Parathyroid adenoma (tissue), 2 donors: ENCODE data around the gene GLIPR2.

ENCODE experiments used
- H2AFZ ChIP-seq: fragments of 300-600 bp; sonication (generic); one replicate; pipeline ENCODE4 v1.7.0; 2017; ENCODE audit warnings: antibody characterized with exemption, mild to moderate bottlenecking
- H3K27ac ChIP-seq: fragments of 300-600 bp; sonication (generic); one replicate; pipeline ENCODE4 v1.7.0; 2017
- H3K27me3 ChIP-seq: fragments of 300-600 bp; sonication (generic); one replicate; pipeline ENCODE4 v1.7.0; 2017; ENCODE audit warnings: low read length; ENCODE audit not compliant: control insufficient read depth, insufficient read depth
- H3K36me3 ChIP-seq: fragments of 300-600 bp; sonication (generic); one replicate; pipeline ENCODE4 v1.7.0; 2017; ENCODE audit warnings: low read length; ENCODE audit not compliant: control insufficient read depth, insufficient read depth
- H3K4me1 ChIP-seq: fragments of 300-600 bp; sonication (generic); one replicate; pipeline ENCODE4 v1.7.0; 2017; ENCODE audit warnings: control low read depth
- H3K4me2 ChIP-seq: fragments of 300-600 bp; sonication (generic); one replicate; pipeline ENCODE4 v1.7.0; 2017; ENCODE audit warnings: low read length
- H3K4me3 ChIP-seq: fragments of 300-600 bp; sonication (generic); one replicate; pipeline ENCODE4 v1.7.0; 2017; ENCODE audit warnings: low read depth, low read length
- H3K79me2 ChIP-seq: fragments of 300-600 bp; sonication (generic); one replicate; pipeline ENCODE4 v1.7.0; 2017; ENCODE audit warnings: control low read depth
- H3K9ac ChIP-seq: fragments of 300-600 bp; sonication (generic); one replicate; pipeline ENCODE4 v1.7.0; 2017; ENCODE audit warnings: mild to moderate bottlenecking
- H3K9me3 ChIP-seq: fragments of 300-600 bp; sonication (generic); one replicate; pipeline ENCODE4 v1.7.0; 2017; ENCODE audit warnings: low read length; ENCODE audit not compliant: control insufficient read depth
- TF ChIP-seq, protein P1 (sequence below): fragments of 300-600 bp; sonication (generic); IDR thresholded peaks from one replicate; pipeline ENCODE4 v1.7.0; 2017; ENCODE audit warnings: antibody characterized with exemption, mild to moderate bottlenecking
- donor health status: primary hyperparathyroidism.

The GLIPR2 gene

DNA sequence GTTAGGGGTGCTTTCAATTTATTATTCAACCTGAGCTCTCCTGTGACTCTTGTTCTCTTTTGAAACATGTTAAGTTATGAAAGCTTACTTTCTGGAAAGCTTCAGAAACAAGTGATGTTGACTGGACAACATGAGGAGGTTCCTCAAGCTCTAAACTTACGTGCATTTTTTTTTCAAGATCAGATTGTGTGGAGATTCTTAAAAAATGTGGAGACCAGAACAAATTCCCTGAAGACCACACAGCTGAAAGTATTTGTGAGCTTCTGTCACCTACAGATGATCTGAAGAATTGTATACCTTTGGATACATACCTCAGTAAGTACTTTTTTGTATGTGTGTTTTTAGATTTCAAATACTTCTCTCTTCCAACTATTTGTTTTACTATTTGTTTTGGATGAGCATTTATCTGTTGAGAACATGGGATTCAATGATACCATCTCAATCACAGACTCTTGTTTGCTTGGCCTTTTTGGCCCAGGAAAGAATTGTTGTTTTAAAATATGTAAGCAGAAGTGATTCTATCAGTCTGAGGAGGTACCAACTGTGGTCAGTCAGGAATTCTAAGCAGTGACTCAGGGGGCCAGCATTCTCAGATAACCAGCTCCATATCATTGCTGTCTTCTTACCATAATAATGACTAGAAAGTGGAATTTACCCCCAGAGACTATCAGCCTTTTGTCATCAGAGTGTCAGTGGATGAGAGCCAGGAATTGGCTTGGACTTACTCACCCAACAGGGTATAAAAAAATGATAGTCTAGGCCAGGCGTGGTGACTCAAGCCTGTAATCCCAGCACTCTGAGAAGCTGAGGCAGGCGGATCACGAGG is 34.4 kb upstream of the GLIPR2 start:
- Histone ChIP-seq H3K4me2 (no peak overlapping the region), H3K4me3 (no peak overlapping the region), H3K9ac (no peak overlapping the region), H3K9me3 (no peaks in the 10 kb centered on the region), H3K79me2 (no peaks in the 10 kb centered on the region), H3K27ac (no peak overlapping the region), H3K27me3 (no peaks in the 10 kb centered on the region), H3K4me1 (no peaks in the 10 kb centered on the region), H3K36me3 (no peaks in the 10 kb centered on the region), H2AFZ (no peak overlapping the region)
- TF ChIP-seq, protein P1, sequence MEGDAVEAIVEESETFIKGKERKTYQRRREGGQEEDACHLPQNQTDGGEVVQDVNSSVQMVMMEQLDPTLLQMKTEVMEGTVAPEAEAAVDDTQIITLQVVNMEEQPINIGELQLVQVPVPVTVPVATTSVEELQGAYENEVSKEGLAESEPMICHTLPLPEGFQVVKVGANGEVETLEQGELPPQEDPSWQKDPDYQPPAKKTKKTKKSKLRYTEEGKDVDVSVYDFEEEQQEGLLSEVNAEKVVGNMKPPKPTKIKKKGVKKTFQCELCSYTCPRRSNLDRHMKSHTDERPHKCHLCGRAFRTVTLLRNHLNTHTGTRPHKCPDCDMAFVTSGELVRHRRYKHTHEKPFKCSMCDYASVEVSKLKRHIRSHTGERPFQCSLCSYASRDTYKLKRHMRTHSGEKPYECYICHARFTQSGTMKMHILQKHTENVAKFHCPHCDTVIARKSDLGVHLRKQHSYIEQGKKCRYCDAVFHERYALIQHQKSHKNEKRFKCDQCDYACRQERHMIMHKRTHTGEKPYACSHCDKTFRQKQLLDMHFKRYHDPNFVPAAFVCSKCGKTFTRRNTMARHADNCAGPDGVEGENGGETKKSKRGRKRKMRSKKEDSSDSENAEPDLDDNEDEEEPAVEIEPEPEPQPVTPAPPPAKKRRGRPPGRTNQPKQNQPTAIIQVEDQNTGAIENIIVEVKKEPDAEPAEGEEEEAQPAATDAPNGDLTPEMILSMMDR = no peak

DNA sequence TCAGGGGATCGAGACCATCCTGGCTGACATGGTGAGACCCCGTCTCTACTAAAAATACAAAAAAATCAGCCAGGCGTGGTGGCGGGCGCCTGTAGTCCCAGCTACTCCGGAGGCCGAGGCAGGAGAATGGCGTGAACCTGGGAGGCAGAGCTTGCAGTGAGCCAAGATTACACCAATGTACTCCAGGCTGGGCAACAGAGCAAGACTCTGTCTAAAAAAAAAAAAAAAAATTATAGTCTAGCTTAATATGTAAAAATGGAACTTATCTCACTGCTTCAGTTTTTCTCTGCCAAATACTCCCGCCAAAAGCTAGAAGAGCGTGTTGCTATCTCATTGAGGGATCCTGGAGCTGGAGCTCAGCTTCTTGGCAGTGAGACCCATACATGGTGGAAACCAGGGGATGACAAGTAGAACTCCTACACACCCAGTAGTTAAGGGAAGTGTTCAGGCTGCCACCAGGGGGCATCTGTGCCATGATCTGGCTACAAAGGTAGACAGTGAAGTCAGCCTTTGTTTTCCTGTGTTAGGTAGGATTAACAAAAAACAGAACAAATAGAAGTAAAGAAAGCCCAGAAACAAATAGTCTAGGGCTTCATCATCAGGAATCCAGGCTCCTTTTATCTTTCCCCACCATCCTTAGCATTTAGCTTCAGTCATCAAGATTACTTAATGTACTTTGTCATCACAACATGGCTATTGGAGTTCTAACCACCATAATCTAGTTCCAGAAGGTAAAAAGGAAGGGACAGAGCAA is 33.6 kb upstream of the GLIPR2 start:
- TF ChIP-seq, protein P1 = peak; percentile 60
- no peak overlapping the region for H3K4me2 ChIP-seq
- H3K4me1 ChIP-seq = no peaks in the 10 kb centered on the region
- H3K27ac ChIP-seq = no peak overlapping the region
- H3K9ac ChIP-seq = no peak overlapping the region
- no peaks in the 10 kb centered on the region for H3K79me2 ChIP-seq
- no peak overlapping the region for H3K4me3 ChIP-seq
- no peaks in the 10 kb centered on the region for H3K9me3 ChIP-seq
- no peaks in the 10 kb centered on the region for H3K36me3 ChIP-seq
- H3K27me3 ChIP-seq = no peaks in the 10 kb centered on the region
- no peak overlapping the region for H2AFZ ChIP-seq

DNA sequence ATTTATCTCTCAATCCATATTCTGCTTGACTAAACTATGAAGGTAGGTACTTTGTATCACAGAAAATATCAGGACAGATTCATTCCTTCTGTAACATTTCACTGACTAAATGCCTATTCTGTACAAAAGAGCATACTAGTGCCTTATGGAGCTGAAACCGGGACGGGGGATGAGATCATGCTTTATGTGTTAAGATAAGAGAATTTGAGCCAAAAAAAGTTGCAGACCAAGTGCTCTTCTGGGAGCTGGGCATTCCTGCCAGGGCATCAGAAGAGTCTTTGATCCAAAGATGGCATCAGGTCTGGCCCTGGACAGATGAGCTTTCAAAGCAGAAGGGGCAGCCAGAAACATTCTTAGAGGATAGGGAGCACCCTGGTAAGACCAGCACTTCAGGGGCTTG is 27.5 kb upstream of the GLIPR2 start:
- H3K9ac ChIP-seq = no peak overlapping the region
- H3K79me2 ChIP-seq = no peaks in the 10 kb centered on the region
- no peak overlapping the region for H3K4me3 ChIP-seq
- H3K4me1 ChIP-seq = no peaks in the 10 kb centered on the region
- H3K9me3 ChIP-seq = no peaks in the 10 kb centered on the region
- H3K27me3 ChIP-seq = no peaks in the 10 kb centered on the region
- H3K36me3 ChIP-seq = no peaks in the 10 kb centered on the region
- H2AFZ ChIP-seq = no peak overlapping the region
- TF ChIP-seq, protein P1 = no peak
- H3K27ac ChIP-seq = no peak overlapping the region
- H3K4me2 ChIP-seq = no peak overlapping the region

DNA sequence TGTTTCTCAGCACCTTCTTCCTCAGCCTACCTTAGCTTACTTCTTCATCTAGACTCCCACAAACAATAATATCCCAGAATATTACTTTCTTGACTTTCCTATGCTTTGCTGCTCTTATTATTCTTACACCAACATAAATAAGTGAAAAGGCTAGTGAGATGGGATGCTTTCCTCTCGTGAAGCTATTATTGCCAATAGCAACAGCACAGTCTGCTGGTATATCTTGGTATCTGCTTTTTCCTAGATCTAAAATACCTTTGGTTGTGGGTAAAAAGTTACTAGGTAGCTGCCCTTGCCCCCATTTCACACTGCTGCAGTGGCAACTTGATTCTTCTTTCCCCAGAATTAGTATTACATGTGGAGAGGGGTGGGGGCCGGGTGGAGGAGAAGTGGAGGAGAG is 26.1 kb upstream of the GLIPR2 start:
- H3K27ac ChIP-seq = no peak overlapping the region
- H3K79me2 ChIP-seq = no peaks in the 10 kb centered on the region
- H2AFZ ChIP-seq = no peak overlapping the region
- no peaks in the 10 kb centered on the region for H3K4me1 ChIP-seq
- no peaks in the 10 kb centered on the region for H3K27me3 ChIP-seq
- TF ChIP-seq, protein P1 = no peak
- no peak overlapping the region for H3K4me3 ChIP-seq
- H3K4me2 ChIP-seq = no peak overlapping the region
- H3K9me3 ChIP-seq = no peaks in the 10 kb centered on the region
- H3K9ac ChIP-seq = no peak overlapping the region
- no peaks in the 10 kb centered on the region for H3K36me3 ChIP-seq
